Naive thymus-derived CD4-positive, alpha-beta T cell (primary cell): Measurements from ENCODE around the gene DNAJB13. TPM values are rescaled to one million over a fixed set of nuclear protein-coding genes. Genes with fewer than 3 reads are reported as not detected.

Source experiments
- ATAC-seq: fragments of 150-1000 bp; cut with Tn5 transposase; 2 replicates; pipeline ENCODE4 v1.10.0; 2021; ENCODE audit warnings: mild to moderate bottlenecking, moderate library complexity
- CTCF ChIA-PET: fragments of 350-600 bp; sonication (Branson Sonifier 250); formaldehyde crosslinking; loops from one replicate; lab custom pipeline; 2021; ENCODE audit warnings: antibody characterized with exemption; lab: Charles Lee
- POLR2A ChIA-PET: fragments of 350-600 bp; sonication (Branson Sonifier 250); formaldehyde crosslinking; loops from one replicate; lab custom pipeline; 2021; ENCODE audit warnings: antibody characterized with exemption, inconsistent platforms; lab: Charles Lee
- DNase-seq, 9 donors: peaks; one replicate each; pipeline versions ENCODE4 v3.0.0 to v3.0.0-alpha.2; 2020 to 2022; ENCODE audit warnings: mixed read lengths in 1 of 9
- H3K27ac ChIP-seq: one replicate; pipeline ENCODE4 v1.7.0; 2013; ENCODE audit warnings: mild to moderate bottlenecking, low read depth, low read length, moderate library complexity
- H3K27me3 ChIP-seq, 2 donors: one replicate each; pipeline ENCODE4 v1.7.0; 2013; ENCODE audit warnings: low read length in 2 of 2, mild to moderate bottlenecking in 2 of 2, moderate library complexity in 2 of 2; ENCODE audit not compliant: control insufficient read depth in 2 of 2, insufficient read depth in 2 of 2
- H3K36me3 ChIP-seq, 3 experiments: 1 replicate in 2 of 3; 2 replicates in 1 of 3; pipeline ENCODE4 v1.7.0; 2013; ENCODE audit warnings: low read length in 3 of 3, mild to moderate bottlenecking in 3 of 3, moderate library complexity in 1 of 3; ENCODE audit not compliant: insufficient read depth in 3 of 3, control insufficient read depth in 2 of 3
- H3K4me1 ChIP-seq, 2 donors: one replicate each; pipeline ENCODE4 v1.7.0; 2013; ENCODE audit warnings: low read length in 2 of 2, mild to moderate bottlenecking in 2 of 2, moderate library complexity in 1 of 2; ENCODE audit not compliant: control insufficient read depth in 2 of 2, insufficient read depth in 2 of 2
- H3K4me3 ChIP-seq: 2 replicates; pipeline ENCODE4 v1.7.0; 2013; ENCODE audit warnings: mild to moderate bottlenecking, low read length
- H3K9me3 ChIP-seq, 3 experiments: 1 replicate in 2 of 3; 2 replicates in 1 of 3; pipeline ENCODE4 v1.7.0; 2013; ENCODE audit warnings: low read length in 3 of 3; ENCODE audit not compliant: control insufficient read depth in 2 of 3
- H3K27ac Mint-ChIP-seq, 9 donors: one replicate each; pipeline ENCODE4 v1.8.0; 2020 to 2022; ENCODE audit warnings: mixed read lengths in 9 of 9, mild to moderate bottlenecking in 8 of 9, moderate library complexity in 5 of 9, inconsistent platforms in 2 of 9
- H3K27me3 Mint-ChIP-seq, 5 donors: one replicate each; pipeline ENCODE4 v1.8.0; 2021 to 2022; ENCODE audit warnings: mixed read lengths in 5 of 5, mild to moderate bottlenecking in 1 of 5
- H3K36me3 Mint-ChIP-seq, 5 donors: one replicate each; pipeline ENCODE4 v1.8.0; 2020 to 2022; ENCODE audit warnings: mixed read lengths in 5 of 5, mild to moderate bottlenecking in 3 of 5, inconsistent platforms in 1 of 5
- H3K4me1 Mint-ChIP-seq, 7 donors: one replicate each; pipeline ENCODE4 v1.8.0; 2020 to 2022; ENCODE audit warnings: mixed read lengths in 7 of 7, mild to moderate bottlenecking in 3 of 7, inconsistent platforms in 1 of 7
- H3K4me3 Mint-ChIP-seq, 10 donors: one replicate each; pipeline ENCODE4 v1.8.0; 2020 to 2022; ENCODE audit warnings: mild to moderate bottlenecking in 10 of 10, mixed read lengths in 10 of 10, moderate library complexity in 6 of 10, inconsistent platforms in 2 of 10
- H3K9me3 Mint-ChIP-seq, 11 donors: one replicate each; pipeline ENCODE4 v1.8.0; 2020 to 2022; ENCODE audit warnings: mixed read lengths in 11 of 11, mild to moderate bottlenecking in 4 of 11, inconsistent platforms in 1 of 11, moderate library complexity in 1 of 11
- intact Hi-C, 2 donors: fragments of 100-400 bp; cut with micrococcal nuclease; formaldehyde crosslinking; loops; one replicate each; pipeline ENCODE4 v1.15.1; 2023
- polyA plus RNA-seq, 2 donors: library from polyadenylated mRNA; unstranded; fragments of 300-500 nt; fragmentation: Illumina TruSeq; gene quantifications; one replicate each; pipeline ENCODE4 v1.2.3, GENCODE V29; 2021
- total RNA-seq, 6 experiments: library from RNA in 5 of 6; stranded (reverse) in 5 of 6; gene quantifications; 1 replicate in 5 of 6; 2 replicates in 1 of 6; pipeline ENCODE4 v1.2.3 and lab custom pipeline; 2021 to 2026

The DNAJB13 gene
- total and polyA plus RNA-seq, 7 experiments from 2014 or later = 0.19 to 0.73 (median 0.44) TPM; not detected in 1

- CTCF ChIA-PET = interaction anchor here (1.0 to 2.1 kb wide), 2 partner anchors 12 to 22 kb away, joined by 5 to 6 read pairs; no protein-coding TSS in a partner anchor
- H3K4me1 Mint-ChIP-seq = peaks cover 40 to 78% (median 66%) of the 10 kb centered on the region in 7 donors
These were observed 52.0 kb downstream of the DNAJB13 start for GRCh38 chr11:74002832-74003231.

GRCh38 chr11:74004046-74004695 lies 53.3 kb downstream of the DNAJB13 start:
- Mint-ChIP-seq H3K36me3 (peaks cover 5 to 31% (median 27%) of the 10 kb centered on the region in 5 donors), H3K4me3 (peak overlapping the region; percentile 26 to 89 (median 68)), H3K9me3 (no peaks in the 10 kb centered on the region), H3K27ac (peak overlapping the region; percentile 92 to 99 (median 96)), H3K4me1 (peaks cover 47 to 87% (median 76%) of the 10 kb centered on the region in 7 donors), H3K27me3 (no peaks in the 10 kb centered on the region)
- H3K27ac ChIP-seq = peak overlapping the region; percentile 75
- CTCF ChIA-PET = interaction anchor here (0.6 to 2.6 kb wide), 9 partner anchors 9 to 36 kb away, joined by 3 to 24 read pairs (median 5); partner anchors contain the start of gene UCP2
- H3K36me3 ChIP-seq = peaks cover 0 to 11% (median 0%) of the 10 kb centered on the region in 3 experiments
- no peak overlapping the region for H3K4me3 ChIP-seq
- H3K4me1 ChIP-seq = peaks cover 52 to 57% of the 10 kb centered on the region in 2 donors
- POLR2A ChIA-PET = interaction anchor here (0.9 to 31.1 kb wide), 5 partner anchors 9 to 167 kb away, joined by 3 to 1403 read pairs (median 26); partner anchors contain the start of genes PPME1 and UCP2
- no peaks in the 10 kb centered on the region for H3K27me3 ChIP-seq
- DNase-seq = no peak
- ATAC-seq = no peak
- intact Hi-C loops = loop anchor here (2.0 kb wide), 3 partner anchors 29 to 39 kb away; no protein-coding TSS in a partner anchor
- no peaks in the 10 kb centered on the region for H3K9me3 ChIP-seq

More at GRCh38 chr11:74002832-74003231, 52.0 kb downstream of the DNAJB13 start:
- intact Hi-C loops = no loop called here
- H3K4me3 Mint-ChIP-seq = peak overlapping the region in 2 of 10 donors; percentile 4 to 48
- H3K9me3 ChIP-seq = no peaks in the 10 kb centered on the region
- DNase-seq (no peak), ATAC-seq (no peak)
- H3K27me3 ChIP-seq = no peaks in the 10 kb centered on the region
- peak overlapping the region; percentile 44 to 99 (median 96) for H3K27ac Mint-ChIP-seq
- H3K9me3 Mint-ChIP-seq = no peaks in the 10 kb centered on the region
- POLR2A ChIA-PET = interaction anchor here (0.6 to 31.1 kb wide), 4 partner anchors 8 to 28 kb away, joined by 3 to 1403 read pairs (median 48); partner anchors contain the start of gene UCP2
- H3K27ac ChIP-seq = no peak overlapping the region
- no peaks in the 10 kb centered on the region for H3K27me3 Mint-ChIP-seq
- H3K36me3 Mint-ChIP-seq = peaks cover 5 to 31% (median 29%) of the 10 kb centered on the region in 5 donors
- H3K4me1 ChIP-seq = peaks cover 39 to 43% of the 10 kb centered on the region in 2 donors
- peaks cover 0 to 11% (median 0%) of the 10 kb centered on the region in 3 experiments for H3K36me3 ChIP-seq
- H3K4me3 ChIP-seq = no peak overlapping the region

GRCh38 chr11:74004759-74005615 lies 54.2 kb downstream of the DNAJB13 start:
- Mint-ChIP-seq H3K27me3 (no peaks in the 10 kb centered on the region), H3K27ac (peak overlapping the region; percentile 92 to 99 (median 96)), H3K36me3 (peaks cover 5 to 31% (median 21%) of the 10 kb centered on the region in 5 donors), H3K4me3 (peak overlapping the region; percentile 74 to 91 (median 83)), H3K9me3 (no peaks in the 10 kb centered on the region), H3K4me1 (peaks cover 48 to 85% (median 78%) of the 10 kb centered on the region in 7 donors)
- peak; percentile 55 to 94 (median 91) for DNase-seq
- POLR2A ChIA-PET = interaction anchor here (0.6 to 31.1 kb wide), 10 partner anchors 10 to 244 kb away, joined by 3 to 1403 read pairs (median 3); partner anchors contain the start of genes PPME1, RAB6A and UCP2
- Histone ChIP-seq H3K27ac (peak overlapping the region; percentile 75), H3K4me3 (peak overlapping the region; percentile 44), H3K36me3 (peaks cover 0 to 11% (median 0%) of the 10 kb centered on the region in 3 experiments), H3K4me1 (peaks cover 60 to 62% of the 10 kb centered on the region in 2 donors), H3K9me3 (no peaks in the 10 kb centered on the region), H3K27me3 (no peaks in the 10 kb centered on the region)
- peak; percentile 100 for ATAC-seq
- CTCF ChIA-PET = interaction anchor here (0.6 to 2.6 kb wide), 16 partner anchors 9 to 612 kb away, joined by 3 to 24 read pairs (median 4); partner anchors contain the start of gene UCP2
- intact Hi-C loops = loop anchor here (1.0 to 2.0 kb wide), 8 partner anchors 10 to 41 kb away; no protein-coding TSS in a partner anchor

- Mint-ChIP-seq H3K27ac (peak overlapping the region; percentile 92 to 99 (median 96)), H3K4me3 (peak overlapping the region in 9 of 10 donors; percentile 79 to 91 (median 83)), H3K36me3 (peaks cover 5 to 27% (median 12%) of the 10 kb centered on the region in 5 donors), H3K27me3 (no peaks in the 10 kb centered on the region), H3K4me1 (peaks cover 51 to 91% (median 82%) of the 10 kb centered on the region in 7 donors), H3K9me3 (no peaks in the 10 kb centered on the region)
- H3K27ac ChIP-seq = peak overlapping the region; percentile 75
- ATAC-seq = no peak
- H3K4me3 ChIP-seq = peak overlapping the region; percentile 29
- POLR2A ChIA-PET = interaction anchor here (0.6 to 31.1 kb wide), 6 partner anchors 9 to 31 kb away, joined by 3 to 1403 read pairs (median 14); partner anchors contain the start of gene UCP2
- H3K4me1 ChIP-seq = peaks cover 69 to 71% of the 10 kb centered on the region in 2 donors
- H3K9me3 ChIP-seq = no peaks in the 10 kb centered on the region
- CTCF ChIA-PET = interaction anchor here (1.0 to 2.6 kb wide), 10 partner anchors 11 to 45 kb away, joined by 3 to 24 read pairs (median 8); partner anchors contain the start of gene UCP2
- no peaks in the 10 kb centered on the region for H3K27me3 ChIP-seq
- DNase-seq = peak in 1 of 9 donors; percentile 20
- peaks cover 0 to 11% (median 0%) of the 10 kb centered on the region in 3 experiments for H3K36me3 ChIP-seq
- intact Hi-C loops = loop anchor here (1.0 to 2.0 kb wide), 8 partner anchors 11 to 42 kb away; no protein-coding TSS in a partner anchor
These were observed 55.1 kb downstream of the DNAJB13 start for GRCh38 chr11:74005721-74006517.

- peak overlapping the region; percentile 25 to 99 (median 94) for H3K27ac Mint-ChIP-seq
- H3K4me3 Mint-ChIP-seq = peak overlapping the region in 9 of 10 donors; percentile 10 to 87 (median 43)
- Histone ChIP-seq H3K9me3 (no peaks in the 10 kb centered on the region), H3K4me3 (no peak overlapping the region), H3K27ac (peak overlapping the region; percentile 75), H3K27me3 (no peaks in the 10 kb centered on the region), H3K36me3 (peaks cover 0 to 11% (median 0%) of the 10 kb centered on the region in 3 experiments), H3K4me1 (peaks cover 78 to 80% of the 10 kb centered on the region in 2 donors)
- DNase-seq (peak in 1 of 9 donors; percentile 20), ATAC-seq (no peak)
- H3K36me3 Mint-ChIP-seq = peaks cover 5 to 24% (median 6%) of the 10 kb centered on the region in 5 donors
- ChIA-PET CTCF (interaction anchor here (1.8 kb wide), 1 partner anchor 26 kb away, joined by 5 read pairs; no protein-coding TSS in a partner anchor), POLR2A (interaction anchor here (0.7 to 13.4 kb wide), 4 partner anchors 9 to 35 kb away, joined by 3 to 237 read pairs (median 31); partner anchors contain the start of gene UCP2)
- intact Hi-C loops = no loop called here
- H3K9me3 Mint-ChIP-seq = no peaks in the 10 kb centered on the region
- peaks cover 58 to 95% (median 87%) of the 10 kb centered on the region in 7 donors for H3K4me1 Mint-ChIP-seq
- no peaks in the 10 kb centered on the region for H3K27me3 Mint-ChIP-seq
These were observed 56.0 kb downstream of the DNAJB13 start for GRCh38 chr11:74006743-74007304.
